Measurements from ENCODE around the gene KIF26A.

KIF26A gene

GRCh38 chr14:104138098-104138717 lies at the start of gene KIF26A:
Gene KIF26A, plus strand, starts transcription at chr14:104138587. Its CDS starts 136 bp downstream, at chr14:104138723.
- H3K9me3 Mint-ChIP-seq (ENCODE audit: low read depth), result no peaks in the 10 kb centered on the region
- no peaks in the 10 kb centered on the region for H3K36me3 Mint-ChIP-seq
- peaks cover 5% of the 10 kb centered on the region for H3K27me3 Mint-ChIP-seq
- H3K27ac Mint-ChIP-seq, result no peak within 1 kb of the TSS
- peak within 1 kb of the TSS; percentile 73 for H3K4me3 Mint-ChIP-seq
- peaks cover 6% of the 10 kb centered on the region for H3K4me1 Mint-ChIP-seq (ENCODE audit: low read depth)

GRCh38 chr14:104090071-104090748 lies 48.2 kb upstream of the KIF26A start:
- H3K4me1 Mint-ChIP-seq (ENCODE audit: low read depth), result peaks cover 4% of the 10 kb centered on the region
- peaks cover 2% of the 10 kb centered on the region for H3K27me3 Mint-ChIP-seq
- no peaks in the 10 kb centered on the region for H3K9me3 Mint-ChIP-seq (ENCODE audit: low read depth)
- no peak overlapping the region for H3K4me3 Mint-ChIP-seq
- H3K36me3 Mint-ChIP-seq, result no peaks in the 10 kb centered on the region
- H3K27ac Mint-ChIP-seq, result no peak overlapping the region

- Mint-ChIP-seq H3K36me3 (no peaks in the 10 kb centered on the region), H3K4me3 (no peak overlapping the region), H3K27me3 (peaks cover 2% of the 10 kb centered on the region), H3K27ac (no peak overlapping the region), H3K4me1 (ENCODE audit: low read depth) (peaks cover 4% of the 10 kb centered on the region), H3K9me3 (ENCODE audit: low read depth) (no peaks in the 10 kb centered on the region)
These were observed 47.1 kb upstream of the KIF26A start for GRCh38 chr14:104091061-104091926.

GRCh38 chr14:104091927-104092771 lies 46.2 kb upstream of the KIF26A start:
- H3K4me1 Mint-ChIP-seq (ENCODE audit: low read depth), result peaks cover 4% of the 10 kb centered on the region
- H3K4me3 Mint-ChIP-seq, result no peak overlapping the region
- peaks cover 2% of the 10 kb centered on the region for H3K27me3 Mint-ChIP-seq
- H3K36me3 Mint-ChIP-seq, result no peaks in the 10 kb centered on the region
- no peaks in the 10 kb centered on the region for H3K9me3 Mint-ChIP-seq (ENCODE audit: low read depth)
- H3K27ac Mint-ChIP-seq, result no peak overlapping the region

- Mint-ChIP-seq H3K4me1 (ENCODE audit: low read depth) (peaks cover 4% of the 10 kb centered on the region), H3K4me3 (no peak overlapping the region), H3K27me3 (no peaks in the 10 kb centered on the region), H3K9me3 (ENCODE audit: low read depth) (no peaks in the 10 kb centered on the region), H3K27ac (no peak overlapping the region), H3K36me3 (no peaks in the 10 kb centered on the region)
These were observed 45.4 kb upstream of the KIF26A start for GRCh38 chr14:104092931-104093365.

- H3K4me3 Mint-ChIP-seq, result no peak overlapping the region
- no peaks in the 10 kb centered on the region for H3K9me3 Mint-ChIP-seq (ENCODE audit: low read depth)
- no peak overlapping the region for H3K27ac Mint-ChIP-seq
- H3K27me3 Mint-ChIP-seq, result no peaks in the 10 kb centered on the region
- H3K4me1 Mint-ChIP-seq (ENCODE audit: low read depth), result peaks cover 4% of the 10 kb centered on the region
- H3K36me3 Mint-ChIP-seq, result no peaks in the 10 kb centered on the region
These were observed 44.9 kb upstream of the KIF26A start for GRCh38 chr14:104093366-104094055.

- Mint-ChIP-seq H3K36me3 (no peaks in the 10 kb centered on the region), H3K27me3 (no peaks in the 10 kb centered on the region), H3K4me1 (ENCODE audit: low read depth) (peaks cover 4% of the 10 kb centered on the region), H3K9me3 (ENCODE audit: low read depth) (no peaks in the 10 kb centered on the region), H3K27ac (no peak overlapping the region), H3K4me3 (no peak overlapping the region)
These were observed 44.2 kb upstream of the KIF26A start for GRCh38 chr14:104094056-104094708.

GRCh38 chr14:104094709-104095425 lies 43.5 kb upstream of the KIF26A start:
- no peak overlapping the region for H3K27ac Mint-ChIP-seq
- no peak overlapping the region for H3K4me3 Mint-ChIP-seq
- no peaks in the 10 kb centered on the region for H3K9me3 Mint-ChIP-seq (ENCODE audit: low read depth)

GRCh38 chr14:104095426-104096310 lies 42.7 kb upstream of the KIF26A start:
- H3K4me1 Mint-ChIP-seq (ENCODE audit: low read depth), result peaks cover 4% of the 10 kb centered on the region
- no peak overlapping the region for H3K4me3 Mint-ChIP-seq
- H3K27ac Mint-ChIP-seq, result no peak overlapping the region
- H3K36me3 Mint-ChIP-seq, result no peaks in the 10 kb centered on the region
- no peaks in the 10 kb centered on the region for H3K27me3 Mint-ChIP-seq
- no peaks in the 10 kb centered on the region for H3K9me3 Mint-ChIP-seq (ENCODE audit: low read depth)

More at GRCh38 chr14:104094709-104095425, 43.5 kb upstream of the KIF26A start:
- no peaks in the 10 kb centered on the region for H3K36me3 Mint-ChIP-seq
- H3K27me3 Mint-ChIP-seq, result no peaks in the 10 kb centered on the region
- peaks cover 4% of the 10 kb centered on the region for H3K4me1 Mint-ChIP-seq (ENCODE audit: low read depth)

GRCh38 chr14:104096318-104096717 lies 42.1 kb upstream of the KIF26A start:
- Mint-ChIP-seq H3K27ac (no peak overlapping the region), H3K4me1 (ENCODE audit: low read depth) (peaks cover 4% of the 10 kb centered on the region), H3K9me3 (ENCODE audit: low read depth) (no peaks in the 10 kb centered on the region), H3K36me3 (no peaks in the 10 kb centered on the region), H3K27me3 (no peaks in the 10 kb centered on the region), H3K4me3 (no peak overlapping the region)

- H3K27ac Mint-ChIP-seq, result no peak overlapping the region
- H3K4me1 Mint-ChIP-seq (ENCODE audit: low read depth), result peaks cover 4% of the 10 kb centered on the region
- H3K9me3 Mint-ChIP-seq (ENCODE audit: low read depth), result no peaks in the 10 kb centered on the region
- no peaks in the 10 kb centered on the region for H3K27me3 Mint-ChIP-seq
- no peak overlapping the region for H3K4me3 Mint-ChIP-seq
- no peaks in the 10 kb centered on the region for H3K36me3 Mint-ChIP-seq
These were observed 41.4 kb upstream of the KIF26A start for GRCh38 chr14:104096751-104097700.

All from activated naive CD8-positive, alpha-beta T cell (primary cell).